Aorta (tissue), 5 donors: ENCODE results near the gene CORO2A. TPM values are rescaled to one million over a fixed set of nuclear protein-coding genes. Genes with fewer than 3 reads are reported as not detected.

Experiments
- ATAC-seq: fragments of 200-7000 bp; cut with Tn5 transposase; one replicate; pipeline ENCODE4 v1.9.1; 2022; ENCODE audit warnings: moderate library complexity; ENCODE audit not compliant: low FRiP score
- DNase-seq, 2 donors: peaks; one replicate each; pipeline ENCODE4 v3.0.0-alpha.2; 2020
- H3K27ac ChIP-seq, 2 donors: one replicate each; pipeline ENCODE4 v1.5.1; 2013; ENCODE audit warnings: low read length in 2 of 2, mild to moderate bottlenecking in 2 of 2, moderate library complexity in 2 of 2, control low read depth in 1 of 2, inconsistent platforms in 1 of 2, low read depth in 1 of 2
- H3K27me3 ChIP-seq, 2 donors: one replicate each; pipeline ENCODE4 v1.6.1; 2013; ENCODE audit warnings: control low read depth in 1 of 2, low read length in 1 of 2, mild to moderate bottlenecking in 1 of 2, moderate library complexity in 1 of 2; ENCODE audit not compliant: insufficient read depth in 2 of 2, control insufficient read depth in 1 of 2
- H3K36me3 ChIP-seq, 2 donors: one replicate each; pipeline ENCODE4 v1.6.1; 2013; ENCODE audit warnings: control low read depth in 1 of 2, low read length in 1 of 2, mild to moderate bottlenecking in 1 of 2; ENCODE audit not compliant: insufficient read depth in 2 of 2, control insufficient read depth in 1 of 2
- H3K4me1 ChIP-seq, 2 donors: one replicate each; pipeline ENCODE4 v1.6.1; 2013; ENCODE audit warnings: low read length in 2 of 2, control low read depth in 1 of 2, mild to moderate bottlenecking in 1 of 2, moderate library complexity in 1 of 2; ENCODE audit not compliant: insufficient read depth in 2 of 2, control insufficient read depth in 1 of 2
- H3K4me3 ChIP-seq, 2 donors: one replicate each; pipeline ENCODE4 v1.5.1; 2013; ENCODE audit warnings: low read length in 2 of 2, control low read depth in 1 of 2, mild to moderate bottlenecking in 1 of 2
- H3K9me3 ChIP-seq: one replicate; pipeline ENCODE4 v1.6.1; 2013; ENCODE audit warnings: mild to moderate bottlenecking, low read length; ENCODE audit not compliant: control insufficient read depth
- WGBS, 2 donors: extraction: QIAGEN DNeasy Blood & Tissue Kit; methylation state at CpG; one replicate each; pipeline ENCODE4 v1.1.7; 2013; 5-methylcytosine and 5-hydroxymethylcytosine counted together
- intact Hi-C, 2 donors: fragments of 100-400 bp; cut with DNase I; formaldehyde crosslinking; loops; one replicate each; pipeline versions ENCODE4 v1.14.2 to v1.15.0; 2022
- polyA plus RNA-seq, 2 donors: library from polyadenylated mRNA; stranded (reverse); fragments of 200-250 nt; gene quantifications; one replicate each; pipeline ENCODE4 v1.2.3, GENCODE V29; 2013
- total RNA-seq, 2 donors: library from RNA; stranded (reverse); fragmentation: NEBNext Ultra II Directional; extraction: Animal tissue kit (Norgen Biotek cat#: 25700); gene quantifications; one replicate each; pipeline ENCODE4 v1.2.1, GENCODE V29; 2021
- donor health status: healthy with polysubstance abuse.
- donor health status: Bipolar disorder and iron deficiency.
- donor health status: DM: no; HTN: no; CAD: no.
- donor health status: DM: no; HTN: no; CAD: no.
- donor health status: DM: yes; HTN: yes; CAD: no.

Gene CORO2A
- total and polyA plus RNA-seq, 4 donors = 0.31 to 8.3 (median 2.6) TPM

- H3K4me1 ChIP-seq = no peaks in the 10 kb centered on the region
- DNase-seq (peak in 1 of 2 donors; percentile 55), ATAC-seq (peak; percentile 11)
- no peaks in the 10 kb centered on the region for H3K9me3 ChIP-seq
- H3K36me3 ChIP-seq = no peaks in the 10 kb centered on the region
- peak overlapping the region; percentile 62 for H3K4me3 ChIP-seq
- H3K27ac ChIP-seq = no peak overlapping the region
- intact Hi-C loops = loop anchor here (2.0 to 10.0 kb wide), 3 partner anchors 77 to 603 kb away; partner anchors contain the start of genes ANKS6 (in 1 of the 2), TRIM14 (in 1 of the 2) and TRMO (in 1 of the 2)
- WGBS, 2 donors = 21 to 26% methylated on average over 35 to 47 of the region's 47 CpGs
- H3K27me3 ChIP-seq = no peaks in the 10 kb centered on the region
Observed at GRCh38 chr9:98191671-98192502, 550 bp downstream of the CORO2A start.

GRCh38 chr9:98191181-98191608 is 1.2 kb downstream of the CORO2A start:
- intact Hi-C loops = loop anchor here (10.0 kb wide), 2 partner anchors 76 to 604 kb away; partner anchors contain the start of genes ANKS6 (in 1 of the 2) and TRIM14 (in 1 of the 2)

GRCh38 chr9:98190757-98191105 is 1.7 kb downstream of the CORO2A start:
- intact Hi-C loops = loop anchor here (10.0 kb wide), 2 partner anchors 76 to 604 kb away; partner anchors contain the start of genes ANKS6 (in 1 of the 2) and TRIM14 (in 1 of the 2)
- WGBS, 2 donors = 91 to 94% methylated on average over 5 of the region's 5 CpGs

More at GRCh38 chr9:98191181-98191608, 1.2 kb downstream of the CORO2A start:
- ATAC-seq (no peak), DNase-seq (no peak)
- 90% methylated on average over 5 of the region's 5 CpGs for whole genome bisulfite sequencing, 2 donors
- Histone ChIP-seq H3K27me3 (no peaks in the 10 kb centered on the region), H3K4me1 (no peaks in the 10 kb centered on the region), H3K36me3 (no peaks in the 10 kb centered on the region), H3K9me3 (no peaks in the 10 kb centered on the region), H3K4me3 (no peak overlapping the region), H3K27ac (no peak overlapping the region)

GRCh38 chr9:98189412-98189811 is 3.0 kb downstream of the CORO2A start:
- WGBS, 2 donors = 66 to 76% methylated on average over 6 of the region's 6 CpGs
- Histone ChIP-seq H3K4me3 (no peak overlapping the region), H3K27ac (no peak overlapping the region), H3K27me3 (no peaks in the 10 kb centered on the region), H3K36me3 (no peaks in the 10 kb centered on the region), H3K9me3 (no peaks in the 10 kb centered on the region), H3K4me1 (no peaks in the 10 kb centered on the region)
- DNase-seq (no peak), ATAC-seq (no peak)
- intact Hi-C loops = no loop called here

More at GRCh38 chr9:98190757-98191105, 1.7 kb downstream of the CORO2A start:
- no peak for DNase-seq
- Histone ChIP-seq H3K36me3 (no peaks in the 10 kb centered on the region), H3K27me3 (no peaks in the 10 kb centered on the region), H3K4me1 (no peaks in the 10 kb centered on the region), H3K4me3 (no peak overlapping the region), H3K9me3 (no peaks in the 10 kb centered on the region), H3K27ac (no peak overlapping the region)
- ATAC-seq = no peak

GRCh38 chr9:98187926-98188325 is 4.5 kb downstream of the CORO2A start:
- Histone ChIP-seq H3K4me1 (no peaks in the 10 kb centered on the region), H3K4me3 (no peak overlapping the region), H3K36me3 (no peaks in the 10 kb centered on the region), H3K27ac (no peak overlapping the region), H3K9me3 (no peaks in the 10 kb centered on the region), H3K27me3 (no peaks in the 10 kb centered on the region)
- WGBS, 2 donors = 88 to 91% methylated on average over 5 of the region's 5 CpGs
- no peak for DNase-seq
- ATAC-seq = no peak
- intact Hi-C loops = no loop called here

GRCh38 chr9:98186236-98186635 is 6.2 kb downstream of the CORO2A start:
- Histone ChIP-seq H3K4me3 (no peak overlapping the region), H3K36me3 (no peaks in the 10 kb centered on the region), H3K27me3 (peaks cover 0 to 2% of the 10 kb centered on the region in 2 donors), H3K9me3 (no peaks in the 10 kb centered on the region), H3K27ac (no peak overlapping the region), H3K4me1 (no peaks in the 10 kb centered on the region)
- 44 to 100% methylated on average over 1 of the region's 1 CpG for WGBS, 2 donors
- ATAC-seq = no peak
- no peak for DNase-seq
- intact Hi-C loops = no loop called here

- intact Hi-C loops = no loop called here
Observed at GRCh38 chr9:98185611-98186171, 6.7 kb downstream of the CORO2A start.

GRCh38 chr9:98185021-98185567 is 7.3 kb downstream of the CORO2A start:
- Histone ChIP-seq H3K27me3 (peaks cover 0 to 2% of the 10 kb centered on the region in 2 donors), H3K27ac (no peak overlapping the region), H3K36me3 (no peaks in the 10 kb centered on the region), H3K4me3 (no peak overlapping the region), H3K9me3 (no peaks in the 10 kb centered on the region), H3K4me1 (no peaks in the 10 kb centered on the region)
- 84 to 93% methylated on average over 6 of the region's 6 CpGs for WGBS, 2 donors
- no peak for DNase-seq
- intact Hi-C loops = no loop called here
- ATAC-seq = no peak

More at GRCh38 chr9:98185611-98186171, 6.7 kb downstream of the CORO2A start:
- H3K27ac ChIP-seq = no peak overlapping the region
- H3K36me3 ChIP-seq = no peaks in the 10 kb centered on the region
- DNase-seq (no peak), ATAC-seq (no peak)
- no peaks in the 10 kb centered on the region for H3K4me1 ChIP-seq
- H3K27me3 ChIP-seq = peaks cover 0 to 2% of the 10 kb centered on the region in 2 donors
- no peak overlapping the region for H3K4me3 ChIP-seq
- no peaks in the 10 kb centered on the region for H3K9me3 ChIP-seq
- 59 to 65% methylated on average over 6 of the region's 6 CpGs for WGBS, 2 donors
